Fibroblast of mammary gland (primary cell): Measurements from ENCODE around the gene HMGCS1.

Experiments
- DNase-seq: peaks from one replicate; pipeline ENCODE4 v3.0.0-alpha.2; 2010; ENCODE audit warnings: low read depth
- H3K4me3 ChIP-seq: 2 replicates; pipeline ENCODE4 v1.5.1; 2011; ENCODE audit warnings: low read depth, mild to moderate bottlenecking, low read length, moderate library complexity; ENCODE audit not compliant: control insufficient read depth
- CTCF ChIP-seq: conservative IDR thresholded peaks from 2 replicates; pipeline ENCODE4 v1.5.1; 2011; ENCODE audit warnings: low read depth, low read length, inconsistent platforms; ENCODE audit not compliant: control insufficient read depth, insufficient read depth

The HMGCS1 gene

GRCh38 chr5:43295202-43295601, 18.0 kb downstream of the HMGCS1 start:
- no peak overlapping the region for H3K4me3 ChIP-seq
- no peak for DNase-seq
- TF ChIP-seq CTCF: no peak

- no peak overlapping the region for H3K4me3 ChIP-seq
- peak; percentile 42 for DNase-seq
- TF ChIP-seq CTCF: no peak
These were observed 19.0 kb downstream of the HMGCS1 start for GRCh38 chr5:43294226-43294625.

- no peak for TF ChIP-seq CTCF
- no peak overlapping the region for H3K4me3 ChIP-seq
- no peak for DNase-seq
These were observed 22.5 kb downstream of the HMGCS1 start for GRCh38 chr5:43290726-43291125.

- no peak for DNase-seq
- no peak overlapping the region for H3K4me3 ChIP-seq
- TF ChIP-seq CTCF: no peak
These were observed 24.9 kb downstream of the HMGCS1 start for GRCh38 chr5:43288269-43288831.

GRCh38 chr5:43287493-43287892, 25.7 kb downstream of the HMGCS1 start:
- TF ChIP-seq CTCF: no peak
- no peak overlapping the region for H3K4me3 ChIP-seq
- DNase-seq: no peak

GRCh38 chr5:43286623-43287022, 26.6 kb downstream of the HMGCS1 start:
- TF ChIP-seq CTCF: no peak
- no peak overlapping the region for H3K4me3 ChIP-seq
- DNase-seq: no peak
